GM19328 (cell line): ENCODE data around the gene UPK3BL2.
A peak's percentile ranks its signal among the peaks of the same experiment; 100 is the strongest.
"Not testable (repeated sequence)": the region's sequence is repeated elsewhere in the genome, so short reads cannot be mapped to it uniquely, and the experiment has no call there.

Experiments used
- ATAC-seq: cut with Tn5 transposase; IDR thresholded peaks from one replicate; pipeline ENCODE4 v1.9.1; 2021; ENCODE audit warnings: mild to moderate bottlenecking, moderate library complexity; ENCODE audit not compliant: unreplicated experiment

UPK3BL2 gene

DNA sequence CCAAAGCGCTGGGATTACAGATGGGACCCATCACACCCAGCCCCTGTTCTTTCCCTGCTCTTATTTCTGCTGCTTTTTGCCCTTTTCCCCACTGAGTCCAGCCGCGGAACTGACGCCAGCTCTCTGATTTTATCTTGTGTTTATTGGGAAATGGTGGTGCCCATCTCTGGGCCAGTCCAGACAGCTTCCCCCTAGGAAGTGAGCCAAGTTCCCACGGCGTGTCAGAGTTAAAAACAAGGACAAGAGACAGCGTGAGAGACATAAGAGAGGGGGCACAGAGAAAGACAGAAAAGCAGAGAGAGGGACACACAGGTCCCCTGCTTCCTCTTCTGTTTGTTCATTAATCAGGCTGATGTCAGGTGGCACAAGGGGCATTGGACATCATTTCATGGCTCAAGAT, 11.9 kb downstream of the UPK3BL2 start:
- ATAC-seq: not testable (repeated sequence)

DNA sequence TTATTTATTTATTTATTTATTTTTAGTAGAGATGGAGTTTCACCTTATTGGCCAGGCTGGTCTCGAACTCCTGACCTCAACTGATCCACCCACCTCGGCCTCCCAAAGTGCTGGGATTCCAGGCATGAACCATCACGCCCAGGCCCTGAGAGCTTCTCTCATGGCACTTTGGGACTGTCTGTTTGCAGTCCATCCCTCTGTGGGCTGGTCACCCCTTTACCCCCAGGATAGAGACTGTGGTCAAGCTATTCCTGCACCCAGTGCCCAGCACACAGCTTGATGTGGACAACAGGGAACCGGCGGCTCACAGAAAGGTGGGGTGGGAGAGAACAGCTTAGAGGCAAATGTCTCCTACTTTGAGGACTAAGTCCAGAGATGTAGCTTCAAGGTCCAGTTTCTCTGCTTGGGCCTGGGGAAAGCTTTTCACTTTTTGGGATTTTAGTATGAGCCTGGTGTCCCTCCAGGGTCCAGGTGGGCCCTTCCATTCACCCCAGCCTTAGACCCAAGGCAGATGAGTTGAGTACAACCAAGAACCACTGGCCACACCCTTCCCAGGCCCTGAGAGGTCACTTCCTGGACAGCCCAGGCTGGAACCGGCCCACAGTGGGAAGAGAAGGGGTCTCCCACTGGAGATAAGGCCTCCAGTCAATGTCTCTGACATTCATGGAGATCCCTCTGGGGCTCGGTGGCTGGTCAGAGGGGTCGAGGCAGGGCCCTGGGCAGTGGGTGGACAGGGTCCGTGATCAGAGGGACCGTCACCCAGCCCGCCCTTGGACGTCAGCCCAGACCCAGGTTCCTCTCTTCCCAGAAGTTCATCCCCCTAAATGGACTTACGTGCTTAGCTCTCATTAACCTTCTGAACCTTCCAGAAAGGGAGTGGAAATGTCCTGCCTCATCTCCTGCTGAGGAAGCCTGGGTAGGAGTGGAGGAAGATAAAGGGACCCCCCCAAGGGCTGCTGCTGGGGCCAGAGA, 15.4 kb downstream of the UPK3BL2 start:
- not testable (repeated sequence) for ATAC-seq

DNA sequence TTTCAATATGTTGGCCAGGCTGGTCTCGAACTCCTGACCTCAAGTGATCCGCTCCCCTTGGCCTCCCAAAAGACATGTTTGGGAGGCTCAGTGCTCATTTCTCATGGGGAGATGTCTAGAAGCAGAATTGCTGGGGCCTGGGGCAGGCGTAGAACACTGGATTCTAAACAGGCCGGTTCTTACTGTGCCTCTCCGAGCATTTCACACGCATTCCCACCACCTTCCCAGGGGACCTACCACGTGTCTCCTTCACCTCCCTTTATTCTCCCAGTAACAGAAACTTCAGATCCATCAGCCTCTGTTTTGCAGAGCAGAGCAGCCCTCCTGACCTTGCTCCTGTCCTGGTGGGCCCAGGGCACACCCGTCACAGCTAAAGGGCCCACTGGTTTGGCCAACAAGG, 16.3 kb downstream of the UPK3BL2 start:
- ATAC-seq: not testable (repeated sequence)

- not testable (repeated sequence) for ATAC-seq
Measured at GRCh38 chr7:102524803-102525202, 18.7 kb downstream of the UPK3BL2 start.

DNA sequence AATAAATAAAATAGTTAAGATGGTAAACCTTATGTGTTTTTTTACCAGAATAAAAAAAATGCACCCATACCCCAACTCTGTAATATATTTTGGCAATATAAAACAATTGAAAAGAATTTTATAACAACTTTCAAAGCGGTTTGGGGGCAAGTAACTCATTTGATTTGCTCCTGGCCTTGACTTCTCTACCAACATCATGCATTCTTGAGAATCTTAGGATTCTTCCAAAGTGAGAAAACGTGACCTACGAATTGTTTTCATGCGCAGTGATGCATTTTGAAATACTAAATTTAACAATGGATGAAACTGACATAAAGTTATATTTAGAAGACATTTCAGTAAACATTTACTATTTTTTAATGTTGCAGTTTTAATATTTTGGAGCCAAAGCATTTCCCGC, 22.7 kb downstream of the UPK3BL2 start:
- ATAC-seq: not testable (repeated sequence)

DNA sequence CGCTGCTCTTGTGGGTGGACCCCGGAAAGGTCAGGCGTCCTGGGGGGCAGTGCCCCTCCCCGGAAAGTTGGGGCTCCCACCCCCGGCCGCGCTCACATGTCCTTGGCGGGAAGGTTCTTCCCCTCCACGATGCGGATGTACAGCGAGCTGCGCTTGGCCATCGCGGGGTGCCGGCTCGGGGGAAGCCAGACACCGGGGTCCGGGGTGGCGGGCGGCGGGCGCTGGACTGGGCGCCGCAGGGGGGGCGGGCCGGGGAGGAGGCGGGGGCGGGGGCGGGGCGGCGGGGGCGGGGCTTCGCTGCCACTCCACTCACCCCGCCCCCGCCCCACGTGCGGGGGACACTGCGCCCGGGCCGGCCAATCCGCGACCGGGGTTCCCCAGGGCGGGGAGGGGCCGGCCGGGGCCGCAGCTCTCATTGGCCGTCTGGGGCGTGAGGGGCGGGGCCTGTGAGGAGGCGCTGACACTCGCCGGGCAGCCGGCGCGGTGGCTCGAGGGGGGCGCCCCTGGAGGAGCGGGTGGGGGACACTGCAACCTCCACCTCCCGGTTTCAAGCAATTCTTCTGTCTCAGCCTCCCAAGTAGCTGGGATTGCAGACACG, 25.8 kb downstream of the UPK3BL2 start, which contains the start of gene RASA4B:
RASA4B (minus strand) TSS at position 228 of the 598 bp plus-strand sequence; CDS start at position 161, 67 bp downstream.
- peak; percentile 72 for ATAC-seq

- ATAC-seq: not testable (repeated sequence)
Measured at GRCh38 chr7:102516951-102517350, 26.5 kb downstream of the UPK3BL2 start.

GRCh38 chr7:102515889-102516288, 27.6 kb downstream of the UPK3BL2 start:
- ATAC-seq: not testable (repeated sequence)

GRCh38 chr7:102514881-102515721, 28.4 kb downstream of the UPK3BL2 start:
- peak; percentile 64 for ATAC-seq

- ATAC-seq: not testable (repeated sequence)
Measured at GRCh38 chr7:102512642-102513221, 30.8 kb downstream of the UPK3BL2 start.

- ATAC-seq: peak; percentile 31
Measured at GRCh38 chr7:102511860-102512522, 31.5 kb downstream of the UPK3BL2 start.

DNA sequence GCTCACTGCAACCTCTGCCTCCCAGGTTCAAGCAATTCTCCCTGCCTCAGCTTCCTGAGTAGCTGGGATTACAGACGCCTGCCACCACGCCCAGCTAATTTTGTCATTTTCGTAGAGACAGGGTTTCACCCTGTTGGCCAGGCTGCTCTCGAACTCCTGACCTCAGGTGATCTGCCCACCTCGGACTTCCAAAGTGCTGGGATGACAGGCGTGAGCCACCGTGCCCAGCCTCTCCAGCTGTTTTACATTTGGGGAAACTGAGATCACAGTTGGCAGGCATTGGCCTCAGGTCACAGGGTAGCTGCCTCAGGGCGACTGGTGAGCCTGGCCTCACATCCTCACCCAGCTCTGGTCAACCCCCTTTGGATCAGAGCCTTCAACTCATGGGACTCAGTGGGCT, 32.9 kb downstream of the UPK3BL2 start:
- ATAC-seq: not testable (repeated sequence)

GRCh38 chr7:102507410-102508088, 35.9 kb downstream of the UPK3BL2 start:
- ATAC-seq: not testable (repeated sequence)

DNA sequence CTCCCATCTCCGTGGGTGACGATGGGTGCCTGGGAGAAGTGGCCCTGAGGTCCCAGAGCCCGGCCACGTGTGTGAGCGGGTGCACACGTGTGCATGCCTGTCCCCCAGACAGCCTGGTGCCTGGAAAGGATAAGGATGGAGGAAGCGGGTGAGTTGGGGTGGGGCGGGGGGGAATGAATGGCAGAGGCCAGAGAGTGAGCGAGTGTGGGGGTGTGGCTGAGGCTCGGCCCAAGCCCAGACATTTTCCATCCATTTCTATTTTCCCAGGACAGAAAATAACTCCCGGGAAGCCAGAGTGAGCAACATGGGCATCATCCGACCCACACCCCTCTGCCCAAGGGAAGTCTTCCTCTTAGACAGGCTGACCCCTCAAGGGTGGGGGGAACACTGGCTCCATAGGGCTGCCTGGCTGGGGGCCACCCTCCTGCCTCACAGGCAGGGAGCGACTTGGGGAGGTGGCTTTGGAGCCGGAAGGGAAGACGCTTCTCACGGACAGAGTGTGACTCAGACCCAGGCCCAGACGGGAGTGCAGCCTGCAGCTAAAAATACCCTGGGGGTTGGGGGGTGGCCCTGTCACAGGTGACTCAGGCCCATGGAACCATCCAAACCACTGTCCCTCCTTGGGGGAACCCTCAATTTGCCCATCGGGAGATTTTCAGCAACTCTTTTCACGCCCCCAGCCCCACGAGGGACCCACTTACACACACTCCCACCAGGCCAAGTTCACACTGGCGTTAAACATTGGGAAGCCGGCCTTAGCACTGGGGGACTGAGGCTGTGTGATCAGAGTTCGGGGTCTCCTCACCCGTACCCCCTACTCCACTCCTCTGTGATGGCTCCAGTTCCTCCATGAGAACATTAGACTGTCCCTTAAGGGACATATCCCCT, 38.0 kb downstream of the UPK3BL2 start:
- not testable (repeated sequence) for ATAC-seq

GRCh38 chr7:102503141-102503540, 40.4 kb downstream of the UPK3BL2 start:
- not testable (repeated sequence) for ATAC-seq

GRCh38 chr7:102498321-102498720, 45.2 kb downstream of the UPK3BL2 start:
- ATAC-seq: not testable (repeated sequence)

DNA sequence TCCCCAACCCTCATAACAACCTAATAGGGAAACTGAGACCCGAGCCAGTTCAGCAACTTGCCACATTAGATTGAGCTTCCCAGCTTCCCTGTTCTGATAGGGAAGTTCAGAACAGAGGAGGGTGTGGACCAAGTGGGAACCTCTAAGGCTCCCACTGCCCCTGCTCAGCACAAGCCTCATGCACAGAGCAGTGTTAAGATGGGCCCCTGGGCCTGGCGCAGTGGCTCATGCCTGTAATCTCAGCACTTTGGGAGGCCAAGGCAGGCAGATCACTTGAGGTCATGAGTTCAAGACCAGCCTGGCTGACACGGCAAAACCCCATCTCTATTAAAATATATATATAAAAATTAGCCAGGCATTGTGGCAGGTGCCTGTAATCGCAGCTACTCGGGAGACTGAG, 46.2 kb downstream of the UPK3BL2 start:
- not testable (repeated sequence) for ATAC-seq

DNA sequence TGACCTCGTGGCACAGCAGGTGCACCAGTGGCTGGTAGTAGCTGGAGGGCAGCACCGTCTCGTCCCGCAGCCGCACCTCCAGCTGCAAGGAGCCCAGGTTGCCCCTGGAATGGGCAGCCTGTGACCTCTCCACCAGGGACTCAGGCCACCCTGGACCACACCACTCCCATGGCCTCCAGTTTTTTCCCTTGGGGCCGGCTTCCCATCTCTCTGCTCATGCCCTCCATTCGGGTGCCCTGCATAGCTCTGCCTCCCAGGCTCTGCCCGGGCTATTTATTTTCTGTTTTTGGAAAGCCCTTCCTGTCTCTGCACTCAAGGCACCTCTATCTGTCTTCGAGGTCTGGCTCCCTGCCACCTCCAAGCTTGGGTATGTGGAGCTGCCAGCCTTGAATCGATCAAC, 46.6 kb downstream of the UPK3BL2 start:
- ATAC-seq: not testable (repeated sequence)
